Progenitor cell of endocrine pancreas (in vitro differentiated cells): Measurements from ENCODE around the gene POGZ. TPM values are rescaled to one million over a fixed set of nuclear protein-coding genes. Genes with fewer than 3 reads are reported as not detected.

Source experiments
- DNase-seq: peaks from one replicate; pipeline ENCODE4 v3.0.0; 2021; ENCODE audit warnings: low spot score; ENCODE audit not compliant: unreplicated experiment
- H3K27ac Mint-ChIP-seq: 2 replicates; pipeline ENCODE4 v1.8.0; 2021; ENCODE audit warnings: mild to moderate bottlenecking, moderate library complexity, mixed read lengths
- H3K27me3 Mint-ChIP-seq: 2 replicates; pipeline ENCODE4 v1.8.0; 2021; ENCODE audit warnings: mixed read lengths
- H3K36me3 Mint-ChIP-seq: 2 replicates; pipeline ENCODE4 v1.8.0; 2022; ENCODE audit warnings: mixed read lengths; ENCODE audit not compliant: insufficient read depth
- H3K4me1 Mint-ChIP-seq: 2 replicates; pipeline ENCODE4 v1.8.0; 2021; ENCODE audit warnings: low read depth, mixed read lengths
- H3K4me3 Mint-ChIP-seq: 2 replicates; pipeline ENCODE4 v1.8.0; 2021; ENCODE audit warnings: low read depth, mild to moderate bottlenecking, moderate library complexity, mixed read lengths
- H3K9me3 Mint-ChIP-seq: 2 replicates; pipeline ENCODE4 v1.8.0; 2021; ENCODE audit warnings: low read depth, mixed read lengths
- CTCF ChIP-seq: fragments of 200-600 bp; sonication (generic); IDR thresholded peaks from one replicate; pipeline ENCODE4 v1.5.0; 2021; ENCODE audit warnings: antibody characterized with exemption, mild to moderate bottlenecking; ENCODE audit not compliant: unreplicated experiment
- total RNA-seq: library from RNA; stranded (reverse); gene quantifications from 2 replicates; pipeline ENCODE4 v1.2.1, GENCODE V29; 2021

POGZ gene
- total RNA-seq, 1 donor from 2014 or later: 188 TPM

GRCh38 chr1:151502859-151503780, 43.8 kb upstream of the POGZ start:
- Mint-ChIP-seq H3K36me3 (no peaks in the 10 kb centered on the region), H3K4me1 (peaks cover 27% of the 10 kb centered on the region), H3K4me3 (no peak overlapping the region), H3K27me3 (no peaks in the 10 kb centered on the region), H3K27ac (peak overlapping the region; percentile 59), H3K9me3 (no peaks in the 10 kb centered on the region)
- DNase-seq: no peak
- TF ChIP-seq CTCF: no peak

DNA sequence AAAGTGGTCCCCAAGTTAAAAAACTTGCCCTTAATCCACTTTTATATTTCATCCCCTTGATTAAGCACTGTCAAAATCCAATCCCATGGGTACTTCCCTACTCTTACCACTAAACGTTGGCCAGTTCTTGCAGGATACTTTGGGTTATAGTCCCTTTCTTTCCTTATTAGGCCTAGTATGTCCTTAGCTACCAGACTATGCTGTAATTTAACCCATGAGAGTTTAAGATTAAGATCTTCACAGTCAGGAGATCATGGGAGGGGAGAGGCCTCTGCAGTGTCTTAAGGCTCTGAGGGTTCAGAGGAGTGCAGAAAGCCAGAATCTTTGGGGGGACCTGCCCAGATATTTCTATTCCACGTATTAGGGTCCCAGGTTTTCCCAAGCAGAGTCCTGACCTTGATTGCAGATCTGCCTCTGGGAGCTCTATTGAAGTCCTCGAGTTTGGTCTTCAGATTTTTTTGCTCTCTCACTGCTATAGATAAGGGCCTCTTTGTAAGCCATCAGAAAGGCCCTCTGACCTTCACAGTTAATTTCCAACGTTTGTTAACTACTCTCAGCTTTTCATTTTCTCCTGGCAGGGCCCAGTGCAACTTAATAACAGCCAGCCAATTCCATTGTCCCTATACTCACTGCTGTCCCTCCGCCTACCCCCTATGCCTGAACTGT, 42.9 kb upstream of the POGZ start:
- TF ChIP-seq CTCF: no peak
- Mint-ChIP-seq H3K4me3 (no peak overlapping the region), H3K9me3 (no peaks in the 10 kb centered on the region), H3K36me3 (no peaks in the 10 kb centered on the region), H3K27me3 (no peaks in the 10 kb centered on the region), H3K27ac (peak overlapping the region; percentile 59), H3K4me1 (peaks cover 26% of the 10 kb centered on the region)
- DNase-seq: no peak

DNA sequence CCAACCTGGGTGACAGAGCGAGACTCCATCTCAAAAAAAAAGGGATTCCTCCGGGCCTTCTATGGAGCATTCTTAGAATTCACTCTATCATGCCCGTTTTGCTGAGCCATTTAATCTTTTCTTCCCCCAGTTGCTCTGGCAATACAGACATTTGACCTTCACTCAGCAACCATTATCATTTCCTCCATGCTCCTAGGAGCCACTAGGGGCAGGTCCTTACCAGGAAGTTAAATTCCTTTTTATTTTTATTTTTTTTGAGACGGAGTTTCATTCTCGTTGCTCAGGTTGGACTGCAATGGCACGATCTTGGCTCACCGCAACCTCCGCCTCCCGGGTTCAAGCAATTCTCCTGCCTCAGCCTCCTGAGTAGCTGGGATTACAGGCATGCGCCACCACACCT, 42.2 kb upstream of the POGZ start:
- DNase-seq: no peak
- H3K4me1 Mint-ChIP-seq: peaks cover 25% of the 10 kb centered on the region
- no peak overlapping the region for H3K27ac Mint-ChIP-seq
- no peaks in the 10 kb centered on the region for H3K36me3 Mint-ChIP-seq
- H3K4me3 Mint-ChIP-seq: no peak overlapping the region
- TF ChIP-seq CTCF: peak; percentile 37
- no peaks in the 10 kb centered on the region for H3K9me3 Mint-ChIP-seq
- H3K27me3 Mint-ChIP-seq: no peaks in the 10 kb centered on the region

GRCh38 chr1:151499930-151500329, 40.6 kb upstream of the POGZ start:
- Mint-ChIP-seq H3K4me3 (no peak overlapping the region), H3K9me3 (no peaks in the 10 kb centered on the region), H3K4me1 (peaks cover 28% of the 10 kb centered on the region), H3K27ac (peak overlapping the region; percentile 38), H3K36me3 (no peaks in the 10 kb centered on the region), H3K27me3 (no peaks in the 10 kb centered on the region)
- TF ChIP-seq CTCF: no peak
- DNase-seq: no peak

DNA sequence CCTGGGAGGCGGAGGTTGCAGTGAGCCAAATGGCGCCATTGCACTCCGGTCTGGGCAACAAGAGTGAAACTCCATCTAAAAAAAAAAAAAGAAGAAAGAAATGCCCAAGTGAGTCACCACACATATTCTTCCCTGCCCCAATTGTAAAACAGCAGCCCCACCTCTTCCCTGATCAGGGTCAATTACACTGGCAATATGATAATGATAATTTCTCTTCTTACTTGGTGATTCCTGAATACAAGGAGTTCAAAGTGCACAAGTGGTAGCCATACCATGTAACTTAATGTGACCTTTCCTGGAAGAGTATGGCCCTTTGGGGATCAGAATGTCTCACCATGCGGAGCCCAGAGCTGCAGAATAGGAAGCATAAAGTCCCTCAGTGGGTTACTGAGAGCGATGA, 40.1 kb upstream of the POGZ start:
- Mint-ChIP-seq H3K4me3 (no peak overlapping the region), H3K27ac (peak overlapping the region; percentile 38), H3K9me3 (no peaks in the 10 kb centered on the region), H3K4me1 (peaks cover 32% of the 10 kb centered on the region), H3K36me3 (no peaks in the 10 kb centered on the region), H3K27me3 (no peaks in the 10 kb centered on the region)
- TF ChIP-seq CTCF: no peak
- no peak for DNase-seq
